ENCODE results near the gene PDE7B. TPM values are rescaled to one million over a fixed set of nuclear protein-coding genes. Genes with fewer than 3 reads are reported as not detected.
A peak's percentile ranks its signal among the peaks of the same experiment; 100 is the strongest.

PDE7B gene
- total RNA-seq, 1 donor from 2014 or later, result 12.6 TPM

GRCh38 chr6:136014454-136015437 is 163.2 kb downstream of the PDE7B start:
- Histone ChIP-seq H3K27me3 (ENCODE audit: low read depth) (no peaks in the 10 kb centered on the region), H3K4me1 (peaks cover 64% of the 10 kb centered on the region), H3K36me3 (no peaks in the 10 kb centered on the region), H3K27ac (replicated peaks) (peak overlapping the region; percentile 50), H3K4me3 (peak overlapping the region; percentile 35), H3K9me3 (replicated peaks) (no peaks in the 10 kb centered on the region)
- no peak for TF ChIP-seq CTCF (IDR thresholded peaks at IDR 0.05; ENCODE audit: borderline replicate concordance)
- intact Hi-C loops (cut with micrococcal nuclease), result no loop called here
- DNase-seq, result no peak

- Histone ChIP-seq H3K9me3 (replicated peaks) (no peaks in the 10 kb centered on the region), H3K4me3 (no peak overlapping the region), H3K27me3 (ENCODE audit: low read depth) (no peaks in the 10 kb centered on the region), H3K36me3 (no peaks in the 10 kb centered on the region), H3K4me1 (peaks cover 61% of the 10 kb centered on the region), H3K27ac (replicated peaks) (peak overlapping the region; percentile 50)
- no peak for TF ChIP-seq CTCF (IDR thresholded peaks at IDR 0.05; ENCODE audit: borderline replicate concordance)
- no peak for DNase-seq
- intact Hi-C loops (cut with micrococcal nuclease), result no loop called here
Measured at GRCh38 chr6:136015531-136015930, 164.0 kb downstream of the PDE7B start.

DNA sequence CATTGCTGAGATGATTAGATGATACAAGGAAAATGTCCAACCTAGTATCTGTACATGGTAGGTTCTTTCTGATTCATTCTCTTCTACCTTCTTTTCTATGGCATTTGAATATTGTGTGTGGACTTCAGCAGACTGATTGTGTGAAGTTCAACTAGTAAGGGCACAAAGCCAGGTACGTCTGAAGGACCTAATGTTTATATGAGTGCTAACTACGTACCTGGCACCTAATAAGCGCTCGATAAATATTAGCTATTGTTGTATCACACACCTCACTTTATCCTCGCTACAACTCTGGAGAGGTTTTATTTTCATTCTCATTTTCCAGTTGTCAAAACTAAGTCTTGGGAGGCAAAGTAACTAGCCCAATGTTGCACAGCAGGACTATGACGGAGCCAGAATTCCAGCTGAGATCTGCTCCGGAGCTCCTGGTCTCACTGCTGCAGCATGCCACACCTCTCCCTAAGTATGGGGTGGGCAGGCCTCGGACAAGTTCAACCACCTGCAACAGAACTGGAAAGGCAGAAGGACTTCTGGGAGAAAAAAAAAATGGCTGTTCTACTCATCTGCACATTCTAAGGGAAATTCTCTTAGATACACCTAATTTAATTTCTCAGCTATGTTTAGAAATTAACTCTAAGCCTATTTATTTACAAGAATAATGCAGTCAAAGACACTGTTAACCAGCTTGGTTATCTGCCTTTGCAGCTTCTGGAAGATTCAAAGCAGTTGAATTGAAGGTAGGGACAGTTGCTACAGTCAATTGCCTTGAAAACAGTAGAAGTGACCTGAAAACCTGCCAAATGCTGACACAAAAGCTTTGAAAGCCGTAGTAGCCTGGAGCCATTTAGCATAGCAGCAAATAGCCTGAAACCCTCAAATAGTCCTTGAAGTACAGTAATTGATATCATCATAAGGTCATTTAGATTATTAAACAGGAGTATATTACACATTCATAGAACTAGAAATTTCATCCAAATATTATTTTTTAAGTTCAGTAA is 165.0 kb downstream of the PDE7B start:
- Histone ChIP-seq H3K9me3 (replicated peaks) (no peaks in the 10 kb centered on the region), H3K4me1 (peaks cover 51% of the 10 kb centered on the region), H3K27me3 (ENCODE audit: low read depth) (no peaks in the 10 kb centered on the region), H3K36me3 (no peaks in the 10 kb centered on the region), H3K4me3 (no peak overlapping the region), H3K27ac (replicated peaks) (no peak overlapping the region)
- TF ChIP-seq CTCF (IDR thresholded peaks at IDR 0.05; ENCODE audit: borderline replicate concordance), result no peak
- intact Hi-C loops (cut with micrococcal nuclease), result no loop called here
- DNase-seq, result no peak

DNA sequence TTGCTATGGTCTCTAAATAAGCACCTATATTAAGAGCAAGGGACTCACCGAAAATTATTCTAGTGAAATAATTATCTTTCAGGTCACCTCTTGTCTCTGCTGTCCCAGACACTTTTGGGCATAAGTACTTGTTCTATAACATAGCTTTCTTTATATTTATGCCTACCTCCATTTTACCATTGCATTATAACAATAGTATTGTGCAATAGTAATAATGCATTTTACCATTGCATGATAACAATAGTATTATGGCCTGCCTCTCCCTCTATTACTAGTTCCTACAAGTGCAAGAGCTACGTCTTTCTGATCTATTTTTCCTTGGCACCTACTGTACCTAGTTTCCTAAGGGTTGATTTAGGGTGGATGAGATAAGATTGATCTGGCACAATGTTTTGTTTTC is 169.2 kb downstream of the PDE7B start:
- no peaks in the 10 kb centered on the region for H3K9me3 ChIP-seq (replicated peaks)
- intact Hi-C loops (cut with micrococcal nuclease), result no loop called here

More for the DNA sequence above, 169.2 kb downstream of the PDE7B start:
- no peak for DNase-seq
- H3K27ac ChIP-seq (replicated peaks), result no peak overlapping the region
- peaks cover 13% of the 10 kb centered on the region for H3K4me1 ChIP-seq
- TF ChIP-seq CTCF (IDR thresholded peaks at IDR 0.05; ENCODE audit: borderline replicate concordance), result no peak
- H3K4me3 ChIP-seq, result no peak overlapping the region
- no peaks in the 10 kb centered on the region for H3K27me3 ChIP-seq (ENCODE audit: low read depth)
- no peaks in the 10 kb centered on the region for H3K36me3 ChIP-seq

All from left ventricle myocardium inferior (tissue), 1 donor.